Measurements from ENCODE around the gene MYO7B.

MYO7B gene

GRCh38 chr2:127644066-127645025 is 108.9 kb downstream of the MYO7B start:
- TF ChIP-seq CTCF (IDR thresholded peaks at IDR 0.05; ENCODE audit: poor library complexity, severe bottlenecking) = no peak
- Histone ChIP-seq H3K4me3 (ENCODE audit: severe bottlenecking) (no peak overlapping the region), H3K9me3 (ENCODE audit: severe bottlenecking) (no peaks in the 10 kb centered on the region), H3K27me3 (ENCODE audit: insufficient read depth, poor library complexity, severe bottlenecking) (no peaks in the 10 kb centered on the region), H3K36me3 (ENCODE audit: low read depth) (no peaks in the 10 kb centered on the region), H3K4me1 (ENCODE audit: insufficient read depth, poor library complexity, severe bottlenecking) (peaks cover 11% of the 10 kb centered on the region), H3K27ac (ENCODE audit: poor library complexity, severe bottlenecking) (no peak overlapping the region)
- DNase-seq (ENCODE audit: low spot score) = no peak
- ATAC-seq (ENCODE audit: low read depth) = no peak

- ATAC-seq (ENCODE audit: low read depth) = no peak
- Histone ChIP-seq H3K27me3 (ENCODE audit: insufficient read depth, poor library complexity, severe bottlenecking) (no peaks in the 10 kb centered on the region), H3K36me3 (ENCODE audit: low read depth) (no peaks in the 10 kb centered on the region), H3K4me3 (ENCODE audit: severe bottlenecking) (no peak overlapping the region), H3K4me1 (ENCODE audit: insufficient read depth, poor library complexity, severe bottlenecking) (peaks cover 11% of the 10 kb centered on the region), H3K9me3 (ENCODE audit: severe bottlenecking) (no peaks in the 10 kb centered on the region), H3K27ac (ENCODE audit: poor library complexity, severe bottlenecking) (no peak overlapping the region)
- TF ChIP-seq CTCF (IDR thresholded peaks at IDR 0.05; ENCODE audit: poor library complexity, severe bottlenecking) = no peak
- no peak for DNase-seq (ENCODE audit: low spot score)
Observed at GRCh38 chr2:127645026-127645394, 109.5 kb downstream of the MYO7B start.

DNA sequence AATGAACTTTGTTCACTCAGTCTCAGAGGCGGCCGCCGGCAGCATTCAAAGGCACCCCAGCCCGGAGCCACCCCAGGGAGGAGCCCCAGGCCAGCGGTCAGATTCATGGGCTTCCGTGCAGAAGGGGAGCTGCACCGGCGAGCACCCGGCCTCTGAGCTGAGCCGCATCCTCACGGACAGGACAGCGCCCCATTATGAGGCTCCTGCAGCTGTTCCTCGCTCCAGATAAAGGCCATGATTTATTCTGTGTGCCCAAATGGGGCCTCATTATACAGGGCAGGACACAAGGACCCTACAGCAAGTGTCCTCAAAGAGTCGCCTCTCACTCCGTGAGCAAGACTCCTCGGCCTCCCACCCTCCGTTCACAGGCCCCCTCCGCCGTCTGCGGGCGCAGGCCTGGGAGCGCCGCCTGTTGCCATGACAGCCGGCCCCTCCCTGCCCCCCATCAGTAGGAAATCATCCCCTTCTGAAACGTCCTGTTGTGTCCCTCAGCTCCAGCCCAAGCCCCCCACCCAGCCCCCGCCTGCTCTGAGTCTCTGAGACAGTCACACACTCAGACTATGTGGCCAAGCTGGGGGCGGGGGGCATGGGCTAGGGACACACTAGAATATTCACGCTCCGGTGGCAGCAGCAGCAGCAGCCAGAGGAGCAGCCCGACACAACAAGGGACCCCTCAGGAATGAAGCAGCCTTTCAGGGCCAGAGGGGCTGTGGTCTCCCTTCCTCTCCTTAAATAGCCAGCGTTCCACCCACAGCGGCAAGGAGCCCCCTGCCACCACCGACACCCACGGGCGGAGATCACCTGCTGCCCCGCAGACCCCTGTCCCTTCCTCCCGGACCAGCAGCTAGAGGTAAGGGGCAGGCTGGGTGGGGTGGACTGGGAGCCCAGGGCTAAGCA is 110.2 kb downstream of the MYO7B start, which contains the start of gene GPR17:
GPR17 (plus strand) TSS at position 759 of the 897 bp plus-strand sequence. CDS start 4,583 bp downstream, outside the sequence.
- H3K27ac ChIP-seq (ENCODE audit: poor library complexity, severe bottlenecking) = peak within 1 kb of the TSS; percentile 28
- no peak for TF ChIP-seq CTCF (IDR thresholded peaks at IDR 0.05; ENCODE audit: poor library complexity, severe bottlenecking)
- peaks cover 11% of the 10 kb centered on the region for H3K4me1 ChIP-seq (ENCODE audit: insufficient read depth, poor library complexity, severe bottlenecking)
- no peak within 1 kb of the TSS for H3K4me3 ChIP-seq (ENCODE audit: severe bottlenecking)
- no peaks in the 10 kb centered on the region for H3K9me3 ChIP-seq (ENCODE audit: severe bottlenecking)
- no peaks in the 10 kb centered on the region for H3K36me3 ChIP-seq (ENCODE audit: low read depth)
- H3K27me3 ChIP-seq (ENCODE audit: insufficient read depth, poor library complexity, severe bottlenecking) = no peaks in the 10 kb centered on the region
- DNase-seq (ENCODE audit: low spot score) = no peak
- no peak for ATAC-seq (ENCODE audit: low read depth)

GRCh38 chr2:127646487-127647241 is 111.2 kb downstream of the MYO7B start:
- Histone ChIP-seq H3K4me1 (ENCODE audit: insufficient read depth, poor library complexity, severe bottlenecking) (peaks cover 11% of the 10 kb centered on the region), H3K27me3 (ENCODE audit: insufficient read depth, poor library complexity, severe bottlenecking) (no peaks in the 10 kb centered on the region), H3K9me3 (ENCODE audit: severe bottlenecking) (no peaks in the 10 kb centered on the region), H3K27ac (ENCODE audit: poor library complexity, severe bottlenecking) (peak overlapping the region; percentile 28), H3K4me3 (ENCODE audit: severe bottlenecking) (no peak overlapping the region), H3K36me3 (ENCODE audit: low read depth) (no peaks in the 10 kb centered on the region)
- no peak for DNase-seq (ENCODE audit: low spot score)
- ATAC-seq (ENCODE audit: low read depth) = no peak
- TF ChIP-seq CTCF (IDR thresholded peaks at IDR 0.05; ENCODE audit: poor library complexity, severe bottlenecking) = no peak
